ENCODE data around the gene TAPBP. TPM values are rescaled to one million over a fixed set of nuclear protein-coding genes. Genes with fewer than 3 reads are reported as not detected.

TAPBP gene
- polyA plus RNA-seq, 3 donors = 138 to 228 (median 141) TPM

GRCh38 chr6:33294086-33294823 is 19.6 kb downstream of the TAPBP start:
- 96% methylated on average over 9 of the region's 10 CpGs for WGBS (ENCODE audit: insufficient coverage)
- H3K27ac Mint-ChIP-seq = peak overlapping the region in 3 of 7 donors; percentile 69 to 81 (median 74)
- intact Hi-C loops (cut with micrococcal nuclease) = loop anchor here in 1 of 2 donors (10.0 kb wide), 1 partner anchor 101 kb away; the partner anchor contains the start of gene KIFC1
- H3K4me1 ChIP-seq (ENCODE audit: control insufficient read depth in 1 of 2, insufficient read depth in 2 of 2, low read length in 2 of 2) = peaks cover 24 to 27% of the 10 kb centered on the region in 2 donors
- peaks cover 37% of the 10 kb centered on the region for H3K4me1 Mint-ChIP-seq
- no peaks in the 10 kb centered on the region for H3K9me3 ChIP-seq (replicated peaks in 1 of 2; ENCODE audit: control insufficient read depth in 1 of 2, insufficient read depth in 1 of 2, low read length in 2 of 2)
- peaks cover 0 to 3% (median 0%) of the 10 kb centered on the region in 3 donors for H3K27me3 Mint-ChIP-seq (ENCODE audit: low read depth in 3 of 3)
- no peak overlapping the region for H3K27ac ChIP-seq (ENCODE audit: low read depth in 1 of 2, low read length in 2 of 2)
- no peak overlapping the region for H3K4me3 Mint-ChIP-seq
- peaks cover 55 to 63% of the 10 kb centered on the region in 2 donors for H3K36me3 ChIP-seq (replicated peaks in 1 of 2; ENCODE audit: control insufficient read depth in 1 of 2, insufficient read depth in 2 of 2, low read length in 2 of 2)
- peaks cover 63% of the 10 kb centered on the region for H3K79me2 ChIP-seq (ENCODE audit: insufficient read depth, low read length)
- no peak overlapping the region for H3K4me3 ChIP-seq (replicated peaks in 1 of 3; ENCODE audit: low read depth in 2 of 3, low read length in 3 of 3)
- no peak for DNase-seq
- H2AFZ ChIP-seq (ENCODE audit: insufficient read depth, low read depth, low read length, poor library complexity, severe bottlenecking) = no peak overlapping the region
- TF ChIP-seq, protein P1, sequence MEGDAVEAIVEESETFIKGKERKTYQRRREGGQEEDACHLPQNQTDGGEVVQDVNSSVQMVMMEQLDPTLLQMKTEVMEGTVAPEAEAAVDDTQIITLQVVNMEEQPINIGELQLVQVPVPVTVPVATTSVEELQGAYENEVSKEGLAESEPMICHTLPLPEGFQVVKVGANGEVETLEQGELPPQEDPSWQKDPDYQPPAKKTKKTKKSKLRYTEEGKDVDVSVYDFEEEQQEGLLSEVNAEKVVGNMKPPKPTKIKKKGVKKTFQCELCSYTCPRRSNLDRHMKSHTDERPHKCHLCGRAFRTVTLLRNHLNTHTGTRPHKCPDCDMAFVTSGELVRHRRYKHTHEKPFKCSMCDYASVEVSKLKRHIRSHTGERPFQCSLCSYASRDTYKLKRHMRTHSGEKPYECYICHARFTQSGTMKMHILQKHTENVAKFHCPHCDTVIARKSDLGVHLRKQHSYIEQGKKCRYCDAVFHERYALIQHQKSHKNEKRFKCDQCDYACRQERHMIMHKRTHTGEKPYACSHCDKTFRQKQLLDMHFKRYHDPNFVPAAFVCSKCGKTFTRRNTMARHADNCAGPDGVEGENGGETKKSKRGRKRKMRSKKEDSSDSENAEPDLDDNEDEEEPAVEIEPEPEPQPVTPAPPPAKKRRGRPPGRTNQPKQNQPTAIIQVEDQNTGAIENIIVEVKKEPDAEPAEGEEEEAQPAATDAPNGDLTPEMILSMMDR (IDR thresholded peaks at IDR 0.05) = no peak
- peaks cover 72% of the 10 kb centered on the region for H4K20me1 ChIP-seq (ENCODE audit: insufficient read depth, low read length)
- no peaks in the 10 kb centered on the region for H3K27me3 ChIP-seq (ENCODE audit: control insufficient read depth in 2 of 2, insufficient read depth in 2 of 2, low read length in 2 of 2)
- H3K4me2 ChIP-seq (replicated peaks; ENCODE audit: extremely low read depth, low read length, poor library complexity, severe bottlenecking) = no peak overlapping the region
- H3K9ac ChIP-seq (ENCODE audit: insufficient read depth, low read length, poor library complexity, severe bottlenecking) = no peak overlapping the region
- peaks cover 0 to 3% (median 0%) of the 10 kb centered on the region in 7 donors for H3K9me3 Mint-ChIP-seq
- peaks cover 54 to 58% of the 10 kb centered on the region in 2 donors for H3K36me3 Mint-ChIP-seq

- WGBS (ENCODE audit: insufficient coverage) = 90% methylated on average over 2 of the region's 16 CpGs
- H3K4me1 ChIP-seq (ENCODE audit: control insufficient read depth in 1 of 2, insufficient read depth in 2 of 2, low read length in 2 of 2) = peaks cover 30 to 33% of the 10 kb centered on the region in 2 donors
- DNase-seq = no peak
- H2AFZ ChIP-seq (ENCODE audit: insufficient read depth, low read depth, low read length, poor library complexity, severe bottlenecking) = no peak overlapping the region
- H4K20me1 ChIP-seq (ENCODE audit: insufficient read depth, low read length) = peaks cover 72% of the 10 kb centered on the region
- H3K9me3 Mint-ChIP-seq = peaks cover 0 to 2% (median 0%) of the 10 kb centered on the region in 7 donors
- no peak overlapping the region for H3K4me3 ChIP-seq (replicated peaks in 1 of 3; ENCODE audit: low read depth in 2 of 3, low read length in 3 of 3)
- H3K27me3 Mint-ChIP-seq (ENCODE audit: low read depth in 3 of 3) = peaks cover 0 to 2% (median 0%) of the 10 kb centered on the region in 3 donors
- H3K79me2 ChIP-seq (ENCODE audit: insufficient read depth, low read length) = peaks cover 66% of the 10 kb centered on the region
- H3K9me3 ChIP-seq (replicated peaks in 1 of 2; ENCODE audit: control insufficient read depth in 1 of 2, insufficient read depth in 1 of 2, low read length in 2 of 2) = no peaks in the 10 kb centered on the region
- H3K4me1 Mint-ChIP-seq = peaks cover 44% of the 10 kb centered on the region
- no peak overlapping the region for H3K4me2 ChIP-seq (replicated peaks; ENCODE audit: extremely low read depth, low read length, poor library complexity, severe bottlenecking)
- peak overlapping the region in 3 of 7 donors; percentile 35 to 65 (median 39) for H3K27ac Mint-ChIP-seq
- peaks cover 55 to 63% of the 10 kb centered on the region in 2 donors for H3K36me3 ChIP-seq (replicated peaks in 1 of 2; ENCODE audit: control insufficient read depth in 1 of 2, insufficient read depth in 2 of 2, low read length in 2 of 2)
- H3K27ac ChIP-seq (ENCODE audit: low read depth in 1 of 2, low read length in 2 of 2) = no peak overlapping the region
- no peak overlapping the region for H3K9ac ChIP-seq (ENCODE audit: insufficient read depth, low read length, poor library complexity, severe bottlenecking)
- H3K36me3 Mint-ChIP-seq = peaks cover 54 to 58% of the 10 kb centered on the region in 2 donors
- no peak overlapping the region for H3K4me3 Mint-ChIP-seq
- no peaks in the 10 kb centered on the region for H3K27me3 ChIP-seq (ENCODE audit: control insufficient read depth in 2 of 2, insufficient read depth in 2 of 2, low read length in 2 of 2)
- intact Hi-C loops (cut with micrococcal nuclease) = loop anchor here in 1 of 2 donors (10.0 kb wide), 1 partner anchor 102 kb away; the partner anchor contains the start of gene KIFC1
- TF ChIP-seq, protein P1 (IDR thresholded peaks at IDR 0.05) = no peak
Measured at GRCh38 chr6:33292996-33293682, 20.7 kb downstream of the TAPBP start.
